Measurements from ENCODE around the gene MRPL53. TPM values are rescaled to one million over a fixed set of nuclear protein-coding genes. Genes with fewer than 3 reads are reported as not detected.

The MRPL53 gene
- total and polyA plus RNA-seq, 2 of the 13 experiments (the other 11 are each of a cell fraction or from before 2014, with no cell fraction given): 34.3 to 51.9 TPM

- TF ChIP-seq ZNF329 (CRISPR knock-in tag; IDR thresholded peaks at IDR 0.05; ENCODE audit: low read depth): no peak
- no peak for TF ChIP-seq TCF12 (IDR thresholded peaks at IDR 0.05)
- TF ChIP-seq TCF12 (CRISPR knock-in tag; IDR thresholded peaks at IDR 0.05): peak; percentile 22; the same call in 1 of the 2 replicates
- no peak; the same call in 1 of the 2 replicates for TF ChIP-seq ZNF224 (CRISPR knock-in tag; IDR thresholded peaks at IDR 0.05)
- no peak for TF ChIP-seq DZIP1 (CRISPR knock-in tag; IDR thresholded peaks at IDR 0.05)
- peak; percentile 30; the same call in 1 of the 2 replicates for TF ChIP-seq HOXA5 (CRISPR knock-in tag; IDR thresholded peaks at IDR 0.05)
- TF ChIP-seq ZNF543 (CRISPR knock-in tag; IDR thresholded peaks at IDR 0.05): no peak; the same call in 1 of the 2 replicates
- TF ChIP-seq RBM22 (optimal IDR thresholded peaks at IDR 0.05; ENCODE audit: low read length): no peak
- TF ChIP-seq ZNF691 (CRISPR knock-in tag; IDR thresholded peaks at IDR 0.05; ENCODE audit: borderline replicate concordance, low read depth): 0 out of 2 replicates have a peak, but pooled peaks have one; percentile 32
- 0 out of 2 replicates have a peak, but pooled peaks have one; percentile 26 for TF ChIP-seq ATF5 (CRISPR knock-in tag; IDR thresholded peaks at IDR 0.05; ENCODE audit: low read depth)
- TF ChIP-seq ZNF350 (CRISPR knock-in tag; IDR thresholded peaks at IDR 0.05; ENCODE audit: borderline replicate concordance, low read depth): no peak
- TF ChIP-seq ZC3H13 (CRISPR knock-in tag; IDR thresholded peaks at IDR 0.05): peak; percentile 86
- TF ChIP-seq ISX (CRISPR knock-in tag; conservative IDR thresholded peaks at IDR 0.05): no peak
- peak; percentile 47; the same call in 1 of the 2 replicates for TF ChIP-seq ZNF605 (CRISPR knock-in tag; IDR thresholded peaks at IDR 0.05)
- no peak for TF ChIP-seq TBL1XR1 (IDR thresholded peaks at IDR 0.05; ENCODE audit: borderline replicate concordance, low read length, partially characterized antibody)
- TF ChIP-seq ZBTB4 (CRISPR knock-in tag; IDR thresholded peaks at IDR 0.05; ENCODE audit: borderline replicate concordance): no peak
- no peak for TF ChIP-seq ATF6 (CRISPR knock-in tag; conservative IDR thresholded peaks at IDR 0.05)
- TF ChIP-seq ZNF792 (CRISPR knock-in tag; IDR thresholded peaks at IDR 0.05): no peak
- no peak; the same call in 1 of the 2 replicates for TF ChIP-seq ZNF879 (CRISPR knock-in tag; IDR thresholded peaks at IDR 0.05)
Measured at GRCh38 chr2:74496997-74497776, 24.7 kb upstream of the MRPL53 start (continued).

Measured in HepG2 (cell line).